Thyroid gland (tissue), 4 donors: ENCODE results near the gene CDC37. TPM values are rescaled to one million over a fixed set of nuclear protein-coding genes. Genes with fewer than 3 reads are reported as not detected.

Source experiments
- DNase-seq, 2 donors: peaks; one replicate each; pipeline ENCODE4 v3.0.0-alpha.2; 2019
- H3K27ac ChIP-seq, 3 donors: fragments of 200-600 bp; sonication (generic); 1 replicate in 2 of 3; 2 replicates in 1 of 3; pipeline ENCODE4 v1.5.1; 2016 to 2019; ENCODE audit warnings: mild to moderate bottlenecking in 1 of 3, moderate library complexity in 1 of 3
- H3K27me3 ChIP-seq: fragments of 200-600 bp; sonication (generic); one replicate; pipeline ENCODE4 v1.5.1; 2019
- H3K36me3 ChIP-seq, 2 donors: fragments of 200-600 bp; sonication (generic); one replicate each; pipeline ENCODE4 v1.5.1; 2016 to 2019
- H3K4me1 ChIP-seq, 2 donors: fragments of 200-600 bp; sonication (generic); one replicate each; pipeline ENCODE4 v1.5.1; 2017 to 2019
- H3K4me3 ChIP-seq, 3 donors: fragments of 200-600 bp; sonication (generic); replicated peaks in 1 of 3; 1 replicate in 2 of 3; 2 replicates in 1 of 3; pipeline ENCODE4 v1.5.1; 2016; ENCODE audit warnings: mild to moderate bottlenecking in 1 of 3
- H3K9me3 ChIP-seq: fragments of 200-600 bp; sonication (generic); one replicate; pipeline ENCODE4 v1.5.1; 2017
- POLR2A ChIP-seq, 2 donors: fragments of 450-650 bp; IDR thresholded peaks; one replicate each; pipeline ENCODE4 v1.6.1; 2017; ENCODE audit warnings: antibody characterized with exemption in 2 of 2, mild to moderate bottlenecking in 2 of 2, moderate library complexity in 1 of 2
- WGBS, 2 donors: methylation state at CpG; one replicate each; pipeline ENCODE4 v1.1.5; 2017; 5-methylcytosine and 5-hydroxymethylcytosine counted together
- intact Hi-C: fragments of 100-400 bp; cut with DNase I; formaldehyde crosslinking; loops from one replicate; pipeline ENCODE4 v1.15.1; 2023
- total RNA-seq, 4 donors: library from RNA; depleted of rRNA; stranded (reverse); fragments of >200 nt; gene quantifications; one replicate each; pipeline ENCODE4 v1.2.3, GENCODE V29; 2016
- TF ChIP-seq, protein P1 (sequence below), 6 experiments: fragments of 200-600 bp in 3 of 6; fragments of 450-650 bp in 3 of 6; sonication (generic) in 3 of 6; IDR thresholded peaks; one replicate each; pipeline ENCODE4 v1.5.1; 2016 to 2019; ENCODE audit warnings: antibody characterized with exemption in 6 of 6, mild to moderate bottlenecking in 2 of 6, inconsistent platforms in 1 of 6, moderate library complexity in 1 of 6

Gene CDC37
- total RNA-seq, 4 donors from 2014 or later, result 99.7 to 154 (median 125) TPM

DNA sequence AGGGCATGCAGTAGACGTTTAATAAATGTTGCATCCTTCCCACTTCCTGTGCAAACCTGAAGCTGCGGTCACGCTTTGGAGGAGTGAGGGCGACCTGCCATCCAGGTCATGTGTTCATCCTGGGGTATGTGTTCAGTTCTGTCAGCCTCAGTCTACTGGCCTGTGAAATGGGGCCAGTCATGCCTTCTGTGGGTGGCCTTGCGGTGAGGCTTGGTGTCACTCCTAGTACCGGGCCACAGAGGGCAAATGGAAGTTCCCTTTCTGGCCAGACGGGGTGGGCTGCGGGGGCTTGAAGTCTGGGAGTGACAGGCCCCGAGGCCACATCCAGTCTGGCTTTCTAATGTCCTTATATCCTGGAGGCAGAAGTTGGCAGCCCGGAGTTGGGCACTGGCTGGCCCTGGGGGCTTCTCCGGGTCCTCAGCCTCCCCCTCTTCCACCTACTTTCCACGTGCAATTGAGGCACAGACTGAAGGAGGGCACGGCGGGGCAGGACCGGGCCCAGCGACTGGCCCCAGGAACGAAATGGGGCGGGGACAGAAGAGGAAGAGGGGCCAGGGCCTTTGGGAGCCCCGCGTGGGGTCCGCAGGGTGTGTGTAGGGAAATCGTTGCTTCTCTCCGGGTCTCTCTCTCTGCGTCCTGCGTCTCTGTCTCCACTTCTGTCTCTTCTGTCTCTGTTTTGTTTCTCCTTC, 28.1 kb upstream of the CDC37 start:
- TF ChIP-seq POLR2A (IDR thresholded peaks at IDR 0.05), result no peak
- H3K4me3 ChIP-seq, result peak overlapping the region; percentile 38 to 63 (median 60)
- no peaks in the 10 kb centered on the region for H3K9me3 ChIP-seq
- 16 to 21% methylated on average over 19 to 20 of the region's 25 CpGs for WGBS, 2 donors
- peaks cover 31 to 33% of the 10 kb centered on the region in 2 donors for H3K4me1 ChIP-seq
- no peaks in the 10 kb centered on the region for H3K36me3 ChIP-seq
- intact Hi-C loops, result no loop called here
- no peaks in the 10 kb centered on the region for H3K27me3 ChIP-seq
- H3K27ac ChIP-seq, result peak overlapping the region; percentile 75 to 91 (median 84)
- DNase-seq, result peak; percentile 63 to 64

DNA sequence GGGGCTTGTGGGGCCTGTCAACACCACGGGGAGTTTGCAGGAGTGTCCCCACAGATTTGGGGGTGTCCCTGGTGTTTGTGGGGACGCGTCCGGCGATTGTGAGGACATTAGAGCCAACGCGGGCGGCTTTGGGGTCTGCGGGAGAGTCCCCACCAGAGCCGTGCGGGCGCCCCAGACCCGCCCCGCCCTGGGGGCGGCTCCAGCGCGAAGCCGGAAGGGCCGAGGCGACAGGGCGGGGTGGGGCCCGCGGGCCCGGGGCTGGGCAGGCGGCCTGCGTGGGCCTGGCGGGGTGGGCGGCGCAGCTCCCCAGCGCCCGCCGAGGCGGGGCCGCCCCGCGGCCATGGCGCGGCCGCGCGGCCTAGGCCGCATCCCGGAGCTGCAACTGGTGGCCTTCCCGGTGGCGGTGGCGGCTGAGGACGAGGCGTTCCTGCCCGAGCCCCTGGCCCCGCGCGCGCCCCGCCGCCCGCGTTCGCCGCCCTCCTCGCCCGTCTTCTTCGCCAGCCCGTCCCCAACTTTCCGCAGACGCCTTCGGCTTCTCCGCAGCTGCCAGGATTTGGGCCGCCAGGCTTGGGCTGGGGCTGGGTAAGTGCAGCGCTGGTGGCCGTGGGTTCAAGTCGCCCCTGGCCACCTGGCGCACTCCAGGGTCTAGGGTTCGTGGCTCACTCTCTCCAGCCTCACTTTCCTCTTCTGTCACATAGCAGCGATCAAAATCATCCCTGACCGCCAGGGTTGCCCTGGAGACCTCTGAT, 27.3 kb upstream of the CDC37 start:
- Histone ChIP-seq H3K9me3 (no peaks in the 10 kb centered on the region), H3K4me3 (peak overlapping the region; percentile 38 to 63 (median 60)), H3K36me3 (no peaks in the 10 kb centered on the region), H3K4me1 (peaks cover 31 to 33% of the 10 kb centered on the region in 2 donors), H3K27me3 (no peaks in the 10 kb centered on the region), H3K27ac (peak overlapping the region; percentile 26 to 84 (median 65))
- 23 to 33% methylated on average over 3 to 14 of the region's 75 CpGs for WGBS, 2 donors
- intact Hi-C loops, result no loop called here
- DNase-seq, result peak; percentile 65 to 66
- TF ChIP-seq POLR2A (IDR thresholded peaks at IDR 0.05), result peak in 1 of 2 donors; percentile 38
- TF ChIP-seq, protein P1, sequence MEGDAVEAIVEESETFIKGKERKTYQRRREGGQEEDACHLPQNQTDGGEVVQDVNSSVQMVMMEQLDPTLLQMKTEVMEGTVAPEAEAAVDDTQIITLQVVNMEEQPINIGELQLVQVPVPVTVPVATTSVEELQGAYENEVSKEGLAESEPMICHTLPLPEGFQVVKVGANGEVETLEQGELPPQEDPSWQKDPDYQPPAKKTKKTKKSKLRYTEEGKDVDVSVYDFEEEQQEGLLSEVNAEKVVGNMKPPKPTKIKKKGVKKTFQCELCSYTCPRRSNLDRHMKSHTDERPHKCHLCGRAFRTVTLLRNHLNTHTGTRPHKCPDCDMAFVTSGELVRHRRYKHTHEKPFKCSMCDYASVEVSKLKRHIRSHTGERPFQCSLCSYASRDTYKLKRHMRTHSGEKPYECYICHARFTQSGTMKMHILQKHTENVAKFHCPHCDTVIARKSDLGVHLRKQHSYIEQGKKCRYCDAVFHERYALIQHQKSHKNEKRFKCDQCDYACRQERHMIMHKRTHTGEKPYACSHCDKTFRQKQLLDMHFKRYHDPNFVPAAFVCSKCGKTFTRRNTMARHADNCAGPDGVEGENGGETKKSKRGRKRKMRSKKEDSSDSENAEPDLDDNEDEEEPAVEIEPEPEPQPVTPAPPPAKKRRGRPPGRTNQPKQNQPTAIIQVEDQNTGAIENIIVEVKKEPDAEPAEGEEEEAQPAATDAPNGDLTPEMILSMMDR (IDR thresholded peaks at IDR 0.05), result peak in 1 of 6 experiments; percentile 4

DNA sequence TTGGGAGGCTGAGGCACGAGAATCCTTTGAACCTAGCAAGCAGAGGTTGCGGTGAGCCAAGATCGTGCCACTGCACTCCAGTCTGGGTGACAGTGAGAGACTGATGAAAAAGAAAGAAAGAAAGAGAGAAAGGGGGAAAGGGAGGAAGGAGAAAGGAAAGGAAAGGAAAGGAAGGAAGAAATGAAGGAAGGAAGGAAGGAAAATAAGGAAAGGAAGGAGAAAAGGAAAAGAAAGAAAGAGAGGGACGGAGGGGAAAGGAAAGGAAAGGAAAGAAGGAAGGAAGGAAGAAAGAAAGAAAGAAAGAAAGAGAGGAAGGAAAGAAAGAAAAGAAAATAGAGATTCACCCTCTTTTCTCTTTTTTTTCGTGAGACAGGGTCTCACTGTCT, 25.6 kb upstream of the CDC37 start:
- Histone ChIP-seq H3K9me3 (no peaks in the 10 kb centered on the region), H3K27me3 (no peaks in the 10 kb centered on the region), H3K4me3 (no peak overlapping the region), H3K27ac (no peak overlapping the region), H3K4me1 (peaks cover 38 to 46% of the 10 kb centered on the region in 2 donors), H3K36me3 (no peaks in the 10 kb centered on the region)
- DNase-seq, result no peak
- WGBS, 2 donors, result 77 to 79% methylated on average over 5 of the region's 5 CpGs
- TF ChIP-seq POLR2A (IDR thresholded peaks at IDR 0.05), result no peak
- TF ChIP-seq, protein P1 (IDR thresholded peaks at IDR 0.05), result no peak
- intact Hi-C loops, result no loop called here

DNA sequence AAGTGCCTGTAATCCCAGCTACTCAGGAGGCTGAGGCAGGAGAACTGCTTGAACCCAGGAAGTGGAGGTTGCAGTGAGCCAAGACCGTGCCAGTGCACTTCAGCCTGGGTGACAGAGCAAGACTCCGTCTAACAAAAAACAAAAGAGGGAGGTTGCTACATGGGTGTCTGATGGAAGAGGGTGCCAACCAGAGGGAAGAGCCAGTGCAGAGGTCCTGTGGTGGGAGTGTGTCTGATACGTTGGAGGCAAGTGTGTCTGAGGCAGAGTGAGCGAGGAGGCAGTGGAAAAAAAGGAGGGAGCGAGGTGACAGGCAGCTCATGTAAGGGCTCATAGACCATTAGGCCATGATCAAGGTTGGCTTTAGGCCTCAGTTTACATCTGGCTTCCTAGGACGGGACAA, 23.8 kb upstream of the CDC37 start:
- no peak for DNase-seq
- no peaks in the 10 kb centered on the region for H3K9me3 ChIP-seq
- no peak overlapping the region for H3K4me3 ChIP-seq
- H3K36me3 ChIP-seq, result no peaks in the 10 kb centered on the region
- peaks cover 4% of the 10 kb centered on the region for H3K27me3 ChIP-seq
- TF ChIP-seq, protein P1 (IDR thresholded peaks at IDR 0.05), result no peak
- TF ChIP-seq POLR2A (IDR thresholded peaks at IDR 0.05), result no peak
- H3K4me1 ChIP-seq, result peaks cover 23 to 33% of the 10 kb centered on the region in 2 donors
- intact Hi-C loops, result no loop called here
- H3K27ac ChIP-seq, result no peak overlapping the region
- WGBS, 2 donors, result 93 to 95% methylated on average over 6 of the region's 6 CpGs

DNA sequence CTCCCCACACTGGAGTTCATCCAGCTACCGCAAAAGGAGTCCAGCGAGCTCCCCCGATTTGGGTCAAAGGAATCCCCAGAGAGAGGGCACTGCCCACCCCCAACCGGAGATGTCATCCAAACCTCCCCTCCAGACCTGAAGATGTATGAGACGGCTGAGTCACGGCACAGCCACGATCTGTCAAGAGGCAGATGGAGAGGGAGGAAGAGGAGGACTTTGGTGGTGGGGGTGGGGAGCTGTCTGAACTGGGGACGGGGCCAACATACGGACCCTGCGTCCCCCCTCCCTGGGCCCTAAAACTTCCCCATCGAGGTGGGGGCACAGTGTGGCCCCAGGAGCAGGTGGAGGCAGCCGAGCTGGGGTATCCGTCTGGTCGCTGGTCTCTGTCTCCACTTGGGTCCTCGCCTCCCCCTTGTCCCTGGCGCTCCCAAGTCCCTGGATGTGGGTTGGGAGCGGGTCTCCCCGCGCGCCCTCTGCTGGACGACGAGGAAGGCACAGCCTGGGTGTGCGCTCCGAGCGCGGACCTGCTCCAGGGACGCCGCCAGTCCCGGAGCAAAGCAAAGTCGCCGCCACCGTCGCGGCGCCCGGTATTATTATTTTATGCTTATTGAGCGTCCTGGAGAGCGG, 20.8 kb upstream of the CDC37 start:
- WGBS, 2 donors, result 5 to 8% methylated on average over 24 to 26 of the region's 38 CpGs
- Histone ChIP-seq H3K27ac (no peak overlapping the region), H3K4me3 (peak overlapping the region in 1 of 3 donors; percentile 20), H3K4me1 (peaks cover 27 to 44% of the 10 kb centered on the region in 2 donors), H3K36me3 (no peaks in the 10 kb centered on the region), H3K9me3 (no peaks in the 10 kb centered on the region), H3K27me3 (peaks cover 30% of the 10 kb centered on the region)
- no peak for TF ChIP-seq POLR2A (IDR thresholded peaks at IDR 0.05)
- TF ChIP-seq, protein P1 (IDR thresholded peaks at IDR 0.05), result peak; percentile 61 to 95 (median 82)
- intact Hi-C loops, result no loop called here
- DNase-seq, result peak; percentile 73 to 80
